ENCODE results near the gene RASAL2.
"Not testable (repeated sequence)": the region's sequence is repeated elsewhere in the genome, so short reads cannot be mapped to it uniquely, and the experiment has no call there.

RASAL2 gene

DNA sequence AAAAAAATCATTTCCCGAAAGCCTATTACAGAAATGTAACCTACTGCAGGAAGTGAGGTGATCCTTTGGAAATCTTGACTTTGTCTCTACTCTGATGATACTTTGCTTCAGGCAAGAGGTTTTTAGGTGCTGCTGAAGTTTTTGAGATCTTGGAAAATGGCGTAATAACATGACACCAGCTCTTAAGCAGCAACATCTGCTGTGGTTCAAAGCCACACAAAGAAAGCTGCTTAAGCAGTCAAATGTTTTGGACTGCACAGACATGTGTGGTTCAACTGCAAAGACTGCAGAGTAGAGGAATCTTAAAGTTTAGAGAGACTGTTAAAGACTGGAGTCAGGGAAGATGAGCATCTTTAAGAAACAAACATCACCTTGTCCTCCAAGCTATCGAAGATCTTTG is 139.0 kb downstream of the RASAL2 start:
- no peak for DNase-seq (ENCODE audit: low read depth in 2 of 2)

DNA sequence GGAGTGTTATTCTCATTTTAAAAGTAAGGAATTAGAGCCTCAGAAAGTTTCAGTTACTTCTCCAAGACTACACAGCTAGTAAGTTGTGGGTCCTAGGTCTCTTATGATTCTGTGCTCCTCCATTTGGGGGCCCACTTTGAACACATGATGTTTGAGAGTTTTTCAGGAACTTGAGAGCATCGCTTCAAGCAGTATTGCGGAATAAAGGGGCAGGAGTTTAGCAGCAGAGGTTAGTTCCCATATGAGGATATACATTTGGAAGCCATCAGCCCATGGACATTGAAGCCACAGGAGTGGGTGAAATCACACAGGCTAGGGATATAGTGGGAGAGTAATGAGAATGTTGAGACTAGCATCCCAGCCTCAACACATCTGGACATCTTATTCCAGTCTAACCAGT is 143.2 kb downstream of the RASAL2 start:
- no peak for DNase-seq (ENCODE audit: low read depth in 2 of 2)

DNA sequence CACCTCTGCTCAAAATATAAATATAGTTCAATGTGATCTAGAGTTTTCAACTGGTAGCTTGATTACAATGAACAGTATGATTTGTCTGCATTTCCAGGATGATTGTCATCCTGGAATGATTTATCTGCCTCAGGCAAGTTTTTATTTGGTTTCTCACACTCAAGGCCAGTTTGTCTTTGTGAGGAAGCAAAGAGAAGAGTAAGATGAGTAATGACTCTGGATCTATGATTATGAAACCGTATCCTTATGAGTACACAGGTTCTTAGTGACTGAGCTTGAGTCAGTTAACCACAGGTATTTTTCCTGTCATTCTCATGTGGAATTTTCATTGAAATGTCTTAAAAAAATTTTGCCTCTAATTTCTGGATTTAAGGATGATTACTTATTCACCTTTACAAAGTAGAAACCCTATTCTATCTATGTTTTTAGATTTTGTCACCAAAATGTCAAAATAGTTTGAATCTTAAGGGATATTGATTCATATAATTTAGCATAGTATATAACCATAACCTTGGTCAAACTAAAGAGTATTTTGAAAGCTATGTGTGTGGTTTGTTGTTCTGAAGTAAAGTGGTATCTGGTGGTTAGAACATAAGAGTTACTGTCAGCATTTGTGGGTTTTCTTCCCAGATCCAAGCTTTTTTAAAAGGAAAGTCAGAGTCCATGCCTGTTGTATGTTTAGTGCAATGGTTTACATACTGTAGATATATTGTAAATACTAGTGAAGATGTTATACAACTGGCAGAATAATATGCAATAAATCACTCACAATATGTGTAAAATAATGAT is 145.0 kb downstream of the RASAL2 start:
- DNase-seq (ENCODE audit: low read depth in 2 of 2) = no peak

DNA sequence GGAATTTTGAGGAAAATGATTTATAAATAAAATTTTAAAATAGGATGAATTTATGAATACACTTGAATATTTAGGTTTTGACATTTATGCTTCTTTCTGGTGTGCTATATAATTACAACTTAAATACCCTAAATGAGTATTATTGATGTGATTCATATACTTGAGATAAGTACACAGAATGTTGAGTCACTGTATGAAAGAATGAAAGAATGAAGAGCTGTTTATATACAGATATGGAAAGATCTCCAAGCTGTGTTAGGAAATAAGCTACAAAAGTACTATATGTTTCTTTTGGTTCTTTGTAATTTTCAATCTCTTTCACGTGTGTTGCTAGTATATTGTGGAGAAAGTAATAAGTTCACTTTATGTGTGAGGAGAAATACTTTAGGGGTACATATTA is 147.2 kb downstream of the RASAL2 start:
- no peak for DNase-seq (ENCODE audit: low read depth in 2 of 2)

DNA sequence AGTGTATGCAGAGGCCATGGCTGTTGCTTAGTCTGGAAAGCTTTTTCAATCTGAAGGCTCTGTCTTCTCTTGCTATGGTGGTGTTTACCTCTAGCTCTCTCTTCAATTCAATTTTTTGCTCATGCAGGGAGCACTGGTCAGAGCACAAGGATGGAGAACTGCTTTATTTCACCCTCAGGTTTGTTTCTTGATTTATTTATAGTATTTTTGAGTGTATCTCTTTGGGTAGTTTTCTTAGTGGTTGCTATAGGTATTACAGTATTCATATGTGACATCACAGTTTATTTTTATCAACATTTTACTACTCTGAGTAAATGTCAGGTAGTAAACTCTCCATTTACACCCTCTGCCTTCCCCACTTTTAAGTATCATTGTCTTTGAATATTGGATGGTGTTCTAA is 147.9 kb downstream of the RASAL2 start:
- DNase-seq (ENCODE audit: low read depth in 2 of 2) = no peak

DNA sequence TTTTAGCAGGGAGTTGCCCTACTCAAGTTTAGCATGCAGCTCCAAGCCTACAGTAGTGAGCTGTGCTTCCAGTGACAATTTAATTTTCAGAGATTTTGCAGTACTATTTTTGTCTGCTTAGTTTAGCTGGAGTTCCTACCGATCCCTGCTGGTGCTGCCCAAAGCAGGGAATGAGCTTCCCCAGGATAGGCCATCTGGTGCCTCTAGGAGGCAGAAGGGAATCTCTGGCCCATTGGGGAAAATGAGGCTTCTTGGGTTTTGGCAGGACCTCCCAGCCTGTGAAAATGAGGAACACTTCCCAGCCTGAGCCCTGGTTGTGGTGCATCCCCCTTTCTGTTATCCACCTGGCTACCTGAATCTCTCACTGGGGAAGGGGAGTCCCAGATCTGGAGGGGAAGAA is 149.2 kb downstream of the RASAL2 start:
- no peak for DNase-seq (ENCODE audit: low read depth in 2 of 2)

- no peak for DNase-seq (ENCODE audit: low read depth in 2 of 2)
Observed at GRCh38 chr1:178243890-178244289, 150.0 kb downstream of the RASAL2 start.

- not testable (repeated sequence) for DNase-seq (ENCODE audit: low read depth in 2 of 2)
Observed at GRCh38 chr1:178248284-178248683, 154.4 kb downstream of the RASAL2 start.

GRCh38 chr1:178253581-178253980 is 159.7 kb downstream of the RASAL2 start:
- not testable (repeated sequence) for DNase-seq (ENCODE audit: low read depth in 2 of 2)

- no peak for DNase-seq (ENCODE audit: low read depth in 2 of 2)
Observed at GRCh38 chr1:178254433-178254832, 160.5 kb downstream of the RASAL2 start.

GRCh38 chr1:178258536-178258935 is 164.6 kb downstream of the RASAL2 start:
- DNase-seq (ENCODE audit: low read depth in 2 of 2) = no peak

DNA sequence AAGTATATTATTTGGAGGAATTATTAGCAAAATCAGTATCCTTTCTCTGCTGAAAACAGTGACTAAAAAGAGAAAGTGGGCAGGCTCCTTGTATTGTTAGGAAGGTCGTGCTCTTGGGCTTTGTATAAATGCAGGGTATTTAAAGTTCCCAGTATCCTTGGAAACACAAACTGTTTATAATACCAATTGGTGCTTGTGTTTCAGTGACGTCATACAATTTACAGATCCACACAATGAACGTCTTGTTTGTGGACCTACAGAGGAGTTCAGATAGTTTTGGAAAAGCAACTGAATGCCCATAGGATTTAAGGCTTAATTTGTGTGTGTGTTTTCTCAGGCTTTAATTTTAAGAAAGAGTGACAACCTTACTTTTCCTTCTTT is 168.2 kb downstream of the RASAL2 start:
- no peak for DNase-seq (ENCODE audit: low read depth in 2 of 2)

DNA sequence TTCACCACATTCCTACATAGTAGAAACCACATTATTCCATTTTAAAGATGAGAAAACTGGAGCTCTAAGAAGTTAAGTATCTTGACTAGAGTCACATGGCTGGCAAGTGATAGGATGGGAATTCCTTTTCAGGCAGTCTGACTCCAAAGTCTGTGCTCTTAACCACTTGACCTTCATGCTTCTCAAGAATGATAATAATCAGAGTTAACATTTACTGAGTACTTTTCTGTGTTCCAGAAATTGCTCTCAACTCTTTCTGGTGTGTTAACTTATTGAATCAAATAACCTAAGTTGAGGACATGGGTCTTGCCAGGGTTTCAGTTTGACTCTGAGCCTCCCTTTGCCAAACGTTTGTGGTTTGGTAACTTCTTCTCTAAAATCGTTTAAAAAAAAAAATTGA is 169.4 kb downstream of the RASAL2 start:
- DNase-seq (ENCODE audit: low read depth in 2 of 2) = no peak

DNA sequence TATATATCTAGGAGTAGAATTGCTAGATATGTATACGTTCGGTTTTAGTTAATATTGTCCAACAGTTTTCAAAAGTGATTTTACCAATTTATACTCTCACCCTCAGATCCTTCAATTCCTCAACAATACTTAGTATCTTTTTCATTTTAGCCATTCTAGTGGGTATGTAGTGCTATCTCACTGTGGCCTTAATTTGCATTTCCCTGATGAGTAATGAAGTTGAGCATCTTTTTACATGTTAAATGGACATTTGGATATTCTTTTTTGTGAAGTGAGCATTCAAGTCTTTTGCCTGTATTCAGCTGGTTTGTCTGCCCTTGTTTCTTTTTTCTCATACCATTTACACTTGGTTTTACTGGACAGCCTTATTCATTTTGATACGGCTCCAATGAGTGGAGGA is 172.2 kb downstream of the RASAL2 start:
- DNase-seq (ENCODE audit: low read depth in 2 of 2) = no peak

DNA sequence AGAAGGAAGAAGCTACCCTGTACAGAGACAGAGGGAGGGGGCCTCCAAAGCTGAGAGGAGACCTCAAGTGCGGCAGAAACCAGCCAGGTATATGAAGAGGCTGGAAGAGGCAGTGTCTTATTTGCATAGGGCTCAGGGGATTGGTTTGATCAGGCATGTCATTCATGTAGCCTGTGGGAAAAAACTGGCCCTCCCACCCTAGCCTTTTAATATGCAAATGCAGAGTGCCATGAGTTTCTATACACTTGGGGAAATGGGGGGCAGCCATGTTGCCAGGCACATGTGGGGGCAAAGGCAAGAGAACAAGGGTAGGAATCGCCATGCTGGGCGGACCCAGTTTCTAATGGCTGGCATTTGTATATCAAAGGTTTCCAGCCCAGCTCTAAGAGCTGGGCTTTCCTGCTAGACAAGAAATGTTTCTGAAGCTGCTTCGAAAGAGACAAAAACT is 172.7 kb downstream of the RASAL2 start:
- DNase-seq (ENCODE audit: low read depth in 2 of 2) = no peak

DNA sequence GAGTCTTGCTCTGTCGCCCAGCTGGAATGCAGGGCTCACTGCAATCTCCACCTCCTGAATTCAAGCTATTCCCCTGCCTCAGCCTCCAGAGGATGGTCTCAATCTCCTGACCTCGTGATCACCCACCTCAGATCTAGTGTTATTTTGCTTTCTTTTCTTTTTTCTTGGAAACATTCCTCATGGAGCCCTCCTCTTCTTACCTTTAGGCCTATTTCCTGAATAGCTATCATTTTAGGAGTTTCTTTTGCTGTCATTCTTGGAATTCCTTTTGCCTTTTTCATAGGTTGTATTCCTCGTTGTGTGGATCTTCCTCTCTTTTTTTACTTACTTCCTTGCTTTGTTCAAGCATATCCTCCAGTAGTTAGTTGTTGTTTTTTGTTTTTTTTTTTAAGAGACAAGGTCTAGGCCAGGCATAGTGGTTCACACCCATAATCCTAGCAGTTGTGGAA is 173.8 kb downstream of the RASAL2 start:
- no peak for DNase-seq (ENCODE audit: low read depth in 2 of 2)

DNA sequence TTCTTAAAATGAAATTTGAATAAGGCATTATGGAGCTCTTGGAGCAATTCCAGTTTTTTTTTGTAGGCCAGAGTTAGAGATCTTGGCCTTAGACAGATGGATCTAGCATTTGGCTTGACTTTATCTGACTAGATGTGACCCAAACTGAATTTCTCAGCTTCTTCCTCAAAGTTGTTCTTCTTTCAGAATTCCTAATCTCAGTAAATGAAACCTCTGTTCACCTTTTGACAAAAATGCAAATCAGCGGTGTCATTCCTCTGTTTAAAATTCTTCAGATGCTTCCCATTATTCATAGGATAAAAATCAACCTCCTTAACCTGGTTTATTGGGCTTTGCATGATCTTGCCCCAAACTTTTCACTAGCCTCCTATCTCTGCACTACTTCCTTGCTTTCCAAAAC is 177.6 kb downstream of the RASAL2 start:
- no peak for DNase-seq (ENCODE audit: low read depth in 2 of 2)

DNA sequence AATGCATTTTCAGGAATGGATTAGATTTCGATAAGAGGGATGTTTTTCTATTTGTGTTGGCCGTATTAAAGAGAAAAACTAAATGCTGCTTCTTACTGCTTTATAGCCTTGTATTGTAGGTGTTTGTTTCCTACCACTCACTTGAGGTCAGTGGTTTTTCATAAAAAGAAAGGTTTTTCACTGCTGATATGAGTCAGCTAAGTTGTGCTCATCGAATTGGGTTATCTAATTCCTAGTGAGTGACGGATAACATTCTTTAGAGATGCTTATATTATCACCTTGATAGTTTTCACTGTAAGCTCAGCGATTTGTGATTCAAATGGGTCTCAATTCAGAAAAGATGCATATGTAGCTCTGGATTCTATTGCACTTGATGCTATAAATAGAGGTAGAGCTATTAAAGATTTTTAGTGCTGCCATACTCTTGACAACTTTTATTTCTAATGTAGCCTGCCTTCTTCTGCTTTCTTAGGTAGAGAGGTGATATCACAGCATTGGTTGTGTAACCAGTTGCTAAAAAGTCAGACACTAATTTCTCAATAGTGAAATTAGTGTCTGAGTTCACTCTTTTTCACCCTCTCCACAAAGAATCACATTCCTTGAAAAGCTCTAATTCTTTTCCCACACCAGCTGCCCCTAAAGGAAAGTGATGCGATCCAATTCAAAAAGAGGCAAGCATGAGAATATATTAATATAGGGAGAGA is 180.0 kb downstream of the RASAL2 start:
- DNase-seq (ENCODE audit: low read depth in 2 of 2) = no peak

DNA sequence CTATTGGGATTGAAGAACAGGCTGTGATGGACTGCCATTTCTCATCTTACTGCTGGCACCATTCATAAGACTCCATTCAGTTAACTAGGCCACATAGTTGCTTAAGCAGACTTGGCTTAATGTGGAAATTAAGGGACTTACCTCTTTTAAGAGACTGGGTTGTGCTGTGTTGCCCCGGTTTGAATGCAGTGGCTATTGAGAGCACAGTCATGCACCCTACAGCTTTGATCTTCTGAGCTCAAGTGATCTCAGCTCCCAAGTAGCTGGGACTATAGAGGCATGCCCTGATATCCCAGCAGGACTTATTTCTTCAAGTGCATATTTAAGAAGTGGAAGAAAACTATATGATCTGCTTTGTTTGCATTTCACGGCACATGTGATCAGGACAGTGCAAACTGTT is 181.1 kb downstream of the RASAL2 start:
- no peak for DNase-seq (ENCODE audit: low read depth in 2 of 2)

- DNase-seq (ENCODE audit: low read depth in 2 of 2) = no peak
Observed at GRCh38 chr1:178275553-178275952, 181.6 kb downstream of the RASAL2 start.

DNA sequence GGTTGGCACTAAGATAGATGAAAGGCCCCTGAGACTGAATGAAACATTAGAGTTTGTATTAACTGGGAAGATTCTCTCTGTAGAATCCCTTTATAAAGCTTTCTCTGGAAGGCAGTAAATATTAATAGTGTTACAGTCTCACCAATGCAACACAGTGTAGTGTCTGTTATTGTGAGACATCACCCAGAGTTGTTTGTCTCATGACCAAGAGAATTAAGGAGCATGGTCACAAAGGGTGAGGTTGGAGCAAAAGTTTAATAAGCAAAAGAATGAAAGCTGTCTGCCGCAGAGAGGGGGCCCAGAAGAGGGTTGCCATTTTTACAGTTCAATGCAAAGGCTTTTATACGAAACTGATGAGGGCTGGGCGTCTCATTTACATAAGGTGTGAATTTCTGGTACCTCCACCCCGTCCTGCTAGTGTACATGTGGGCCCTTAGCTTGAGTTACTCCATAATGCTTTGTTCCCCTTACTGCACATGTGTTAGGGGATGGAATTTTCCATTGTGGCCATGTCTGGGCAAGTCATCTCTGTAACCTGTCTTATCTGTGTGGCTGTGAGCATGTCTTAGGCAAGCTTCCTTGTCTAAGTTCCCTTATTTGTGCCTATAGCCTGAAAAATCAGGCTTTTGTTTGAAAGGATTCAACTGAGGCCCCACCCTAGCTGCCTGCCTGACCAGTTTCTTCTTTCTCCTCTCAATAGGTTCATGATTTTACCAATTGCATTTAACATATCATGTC is 184.1 kb downstream of the RASAL2 start:
- DNase-seq (ENCODE audit: low read depth in 2 of 2) = no peak

DNA sequence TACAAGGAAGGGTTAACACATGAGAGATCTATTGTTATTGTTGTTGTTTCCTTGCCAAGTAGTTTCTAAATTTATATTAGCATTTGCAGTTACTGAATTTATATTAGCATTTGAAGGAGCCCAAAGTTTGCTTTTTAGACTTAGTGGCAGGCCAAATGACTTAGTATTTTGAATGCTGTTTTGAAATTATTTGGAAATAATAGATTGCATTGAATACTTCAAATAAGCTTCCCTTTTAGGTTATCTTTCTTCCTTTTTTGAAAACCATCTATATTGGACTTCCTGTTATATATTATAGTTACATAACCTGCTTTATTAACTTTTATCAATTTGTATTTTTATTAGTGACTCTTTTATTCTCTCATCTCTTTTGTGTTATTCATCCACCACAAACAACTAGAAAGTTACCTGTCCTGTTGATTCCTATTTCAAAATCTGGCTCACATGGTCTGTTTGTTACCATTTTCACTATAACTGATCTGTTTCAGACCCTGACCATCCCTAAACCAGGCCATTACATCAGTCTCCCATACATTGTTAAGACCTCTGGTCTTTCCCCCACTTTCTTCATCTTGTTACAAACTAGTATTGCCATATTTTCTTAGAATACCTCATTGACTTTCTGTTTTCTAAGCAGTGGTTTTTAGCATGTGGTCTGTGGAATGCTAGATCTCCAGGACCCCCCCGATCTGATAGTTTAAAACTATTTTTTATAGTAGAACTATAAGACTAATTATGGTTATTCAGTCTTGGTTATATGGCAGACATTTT is 185.2 kb downstream of the RASAL2 start:
- DNase-seq (ENCODE audit: low read depth in 2 of 2) = no peak

All from stimulated activated CD4-positive, alpha-beta T cell treated with anti-CD3 and anti-CD28 coated beads, Interleukin-12 subunit alpha, Interleukin-12 subunit beta, amount 100 ng/mL, for 24 hours (primary cell).